ENCODE results near the gene CFAP53.

CFAP53 gene

DNA sequence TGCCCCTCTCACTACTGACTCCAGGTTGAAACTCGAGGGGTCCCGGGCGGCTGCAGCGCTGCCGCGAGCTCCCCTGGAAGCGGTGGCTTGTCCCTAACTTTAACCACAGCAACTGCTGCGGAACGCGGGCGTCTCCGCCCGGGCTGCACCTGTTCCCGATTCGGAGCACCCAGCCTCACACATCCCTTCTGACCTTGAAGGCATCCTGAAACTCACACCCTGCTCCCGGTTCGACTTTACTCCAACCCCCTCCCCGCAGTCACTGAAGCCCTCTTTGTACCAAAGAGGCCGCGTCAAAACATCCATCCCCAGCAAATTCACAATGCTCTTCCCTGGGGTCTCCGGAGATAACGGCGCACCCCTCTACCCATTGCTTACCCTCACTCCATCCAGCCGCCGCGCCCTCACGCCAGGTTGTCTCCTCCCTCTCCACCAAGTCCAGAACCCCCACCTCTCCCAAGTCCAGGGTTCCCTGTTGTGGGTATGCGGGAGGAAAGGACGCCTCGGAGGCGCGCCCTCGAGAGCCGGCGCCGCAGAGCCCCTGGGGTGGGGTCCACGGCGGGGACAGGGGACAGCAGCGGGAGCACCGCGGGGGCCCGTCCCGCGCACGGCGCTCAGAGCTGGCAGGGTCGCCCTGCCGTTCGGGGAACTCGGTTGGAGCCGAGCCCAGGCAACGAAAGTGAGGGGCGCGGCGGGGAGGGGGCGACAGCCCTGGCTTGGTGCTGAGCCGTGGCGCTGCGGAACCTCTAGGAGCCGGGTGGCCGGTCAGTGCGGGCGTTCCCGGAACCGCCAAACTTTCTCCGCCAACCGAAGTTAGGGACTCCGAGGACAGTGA is 72.3 kb downstream of the CFAP53 start:
- DNase-seq = no peak

DNA sequence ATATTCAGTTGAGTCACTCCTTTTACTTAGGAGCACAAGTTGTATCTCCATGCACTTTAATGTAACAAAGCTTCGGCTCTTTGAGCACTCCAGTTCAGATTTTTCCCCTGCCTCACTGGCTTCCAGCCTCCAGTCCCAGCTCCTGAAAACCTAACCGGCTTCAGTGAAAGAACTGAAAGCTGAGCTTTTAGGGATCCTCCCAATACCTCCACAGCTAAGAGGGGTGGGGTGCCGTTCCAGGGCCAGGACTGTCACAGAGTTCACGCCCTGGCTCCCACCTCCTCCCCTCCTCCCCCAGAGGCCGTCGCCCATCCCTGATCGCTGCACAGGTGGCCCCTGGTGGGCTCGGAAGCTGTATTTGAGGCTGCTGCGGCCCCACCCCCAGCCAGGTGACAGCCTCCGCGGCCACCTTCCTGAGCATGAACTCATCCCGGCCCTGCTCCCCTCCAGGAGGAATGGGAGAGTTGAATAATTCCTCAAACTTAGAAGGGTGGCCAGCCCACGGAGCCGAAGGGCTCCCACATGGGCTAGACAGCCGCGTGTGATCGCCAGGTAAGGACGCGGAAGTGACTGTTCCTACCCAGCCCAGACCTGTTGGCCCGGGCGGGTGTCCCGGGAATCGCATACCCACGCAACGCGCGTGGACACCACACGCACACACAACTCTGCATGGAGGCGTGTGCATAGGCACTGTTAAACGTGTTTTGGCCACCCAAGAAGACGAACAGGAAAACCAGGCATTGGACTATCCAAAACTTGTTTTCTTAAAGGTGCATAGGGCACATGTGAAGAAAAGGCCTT is 73.1 kb downstream of the CFAP53 start:
- DNase-seq = no peak

DNA sequence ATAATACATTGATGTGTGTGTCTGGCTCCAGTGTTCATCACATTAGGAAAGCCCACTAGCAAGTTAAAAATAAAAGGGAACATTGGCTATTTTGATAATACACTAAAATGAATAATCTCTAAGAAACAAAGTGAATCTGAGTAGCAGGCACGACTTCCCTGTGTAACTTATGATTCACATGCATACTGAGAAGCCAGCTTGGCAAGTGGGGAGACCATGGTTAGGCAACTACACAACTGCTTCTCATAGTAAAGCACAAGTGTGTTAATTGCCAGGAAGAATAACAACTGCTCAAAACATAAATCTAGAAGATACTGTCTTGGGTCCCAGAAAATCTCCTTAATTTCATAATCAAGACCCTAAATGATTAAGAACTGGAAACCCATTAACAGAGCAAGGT is 75.4 kb downstream of the CFAP53 start:
- no peak for DNase-seq

DNA sequence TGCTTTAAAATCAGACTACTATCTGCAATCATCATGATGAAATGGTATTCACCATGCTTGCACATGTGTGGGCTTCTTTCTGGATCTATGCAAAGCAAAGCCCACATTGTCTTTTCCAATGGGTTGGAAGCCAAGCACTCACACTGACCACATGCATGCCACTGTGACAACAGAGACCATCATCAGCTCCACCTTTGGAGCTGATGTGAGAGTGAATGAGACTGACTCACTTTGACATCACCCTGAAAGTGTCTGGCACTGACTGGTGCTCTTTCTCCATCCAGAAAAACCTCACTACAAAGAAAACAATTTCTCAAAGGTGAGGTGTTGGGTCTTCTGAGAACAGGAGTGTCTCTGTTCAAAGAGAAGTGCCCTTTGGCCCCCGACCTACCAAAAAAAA is 76.1 kb downstream of the CFAP53 start:
- no peak for DNase-seq

DNA sequence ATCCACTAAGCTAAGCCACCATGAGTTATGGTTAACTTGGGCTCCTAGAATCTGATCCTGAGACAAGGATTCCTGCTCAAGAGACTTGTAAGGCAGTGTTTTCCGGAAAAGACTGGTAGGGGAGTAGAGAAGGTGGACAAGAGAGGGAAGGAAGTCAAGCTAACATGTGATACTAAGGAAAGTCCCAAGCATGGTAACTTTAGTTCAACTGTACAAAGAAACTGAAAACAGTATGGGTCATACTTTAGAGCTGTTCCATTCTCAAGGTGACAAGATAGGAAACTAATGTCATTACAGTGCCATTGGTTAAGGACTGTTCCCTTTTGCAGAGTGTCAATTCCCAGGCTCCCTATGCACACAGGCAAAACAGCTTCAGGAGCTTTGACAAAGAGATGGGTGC is 77.1 kb downstream of the CFAP53 start:
- DNase-seq = no peak

DNA sequence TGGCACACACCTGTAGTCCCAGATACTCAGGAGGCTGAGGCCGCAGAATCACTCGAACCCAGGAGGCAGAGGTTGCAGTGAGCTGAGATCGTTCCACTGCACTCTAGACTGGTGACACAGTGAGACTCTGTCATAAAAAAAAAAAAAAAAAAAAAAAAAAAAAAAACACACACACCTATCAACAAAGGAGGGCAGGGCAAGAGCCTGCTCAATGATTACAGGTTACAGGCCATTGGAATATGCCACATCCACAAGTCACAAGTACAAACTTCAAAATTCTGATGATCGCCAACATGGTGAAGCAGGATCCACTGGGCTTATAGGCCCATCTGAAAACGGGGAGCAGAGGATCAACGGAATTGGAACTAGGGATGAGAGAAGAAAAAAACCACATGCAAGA is 77.6 kb downstream of the CFAP53 start:
- no peak for DNase-seq

DNA sequence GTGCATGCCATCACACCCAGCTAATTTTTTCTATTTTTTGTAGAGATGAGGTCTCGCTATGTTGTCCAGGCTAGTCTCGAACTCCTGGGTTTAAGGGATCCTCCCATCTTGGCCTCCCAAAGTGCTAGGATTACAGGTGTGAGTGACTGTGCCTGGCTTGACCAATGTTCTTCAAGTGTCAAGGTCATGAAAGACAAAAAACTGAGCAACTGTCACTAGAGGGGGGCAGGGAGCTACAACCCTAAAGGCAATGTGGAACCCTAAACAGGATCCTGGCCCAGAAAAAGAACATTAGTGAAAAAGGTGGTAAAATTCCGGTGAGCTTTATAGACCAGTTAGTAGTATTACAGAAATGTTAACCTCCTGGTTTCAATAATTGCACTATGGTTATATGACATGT is 78.6 kb downstream of the CFAP53 start:
- DNase-seq = no peak

DNA sequence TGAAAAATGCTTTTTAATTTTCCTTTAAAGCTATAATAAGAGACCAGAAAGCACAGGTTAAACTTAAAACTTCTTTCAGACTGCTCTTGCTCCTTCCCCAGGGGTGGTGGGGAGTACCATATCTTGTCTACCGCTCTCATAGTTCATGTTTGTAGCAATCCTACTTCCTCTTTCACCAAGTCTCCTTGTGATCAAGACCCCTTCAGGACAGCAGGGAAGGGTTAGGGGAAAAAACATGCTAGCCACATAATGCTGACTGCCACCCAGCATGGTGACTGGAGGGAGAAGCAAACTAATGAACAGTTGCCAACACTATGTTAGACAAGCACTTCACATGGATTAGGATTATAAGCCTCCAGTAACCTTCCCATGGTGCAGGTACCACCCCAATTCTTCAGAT is 79.9 kb downstream of the CFAP53 start:
- DNase-seq = no peak

DNA sequence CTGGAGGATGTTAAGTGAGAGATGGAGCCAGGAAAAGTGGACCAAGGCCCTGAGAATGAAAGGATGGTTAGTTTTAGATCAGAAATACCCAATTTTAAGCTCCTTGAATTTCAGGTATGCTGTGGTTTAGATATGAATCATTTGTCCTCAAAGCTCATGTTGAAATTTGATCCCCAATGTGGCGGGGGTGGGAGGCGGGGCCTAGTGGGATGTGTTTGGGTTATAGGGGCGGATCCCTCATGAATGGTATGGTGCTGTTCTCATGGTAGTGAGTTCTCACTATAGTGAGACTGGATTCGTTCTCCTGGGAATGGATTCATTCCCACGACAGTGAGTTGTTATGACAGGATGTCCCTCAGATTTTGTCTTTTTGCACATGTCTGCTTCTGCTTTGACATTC is 82.7 kb downstream of the CFAP53 start:
- DNase-seq = no peak

DNA sequence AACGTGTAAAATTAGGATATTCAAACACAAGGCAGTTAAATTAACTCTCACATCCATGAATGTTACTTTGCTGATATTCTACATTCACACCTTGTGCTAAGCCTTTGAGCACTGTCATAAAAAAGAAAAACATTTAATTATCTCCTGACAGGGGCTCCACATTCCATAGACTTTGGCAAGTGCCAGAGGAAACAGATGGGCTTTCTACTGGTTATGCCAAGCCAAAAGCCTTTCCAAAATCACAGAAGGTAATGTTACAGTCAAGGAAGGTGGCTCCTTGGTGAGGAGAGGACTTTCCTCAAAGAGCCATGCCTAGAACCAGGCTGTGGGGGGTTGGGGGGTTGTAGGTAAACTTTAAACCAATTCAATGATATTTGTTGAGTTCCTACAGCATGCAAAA is 83.8 kb downstream of the CFAP53 start:
- DNase-seq = no peak

DNA sequence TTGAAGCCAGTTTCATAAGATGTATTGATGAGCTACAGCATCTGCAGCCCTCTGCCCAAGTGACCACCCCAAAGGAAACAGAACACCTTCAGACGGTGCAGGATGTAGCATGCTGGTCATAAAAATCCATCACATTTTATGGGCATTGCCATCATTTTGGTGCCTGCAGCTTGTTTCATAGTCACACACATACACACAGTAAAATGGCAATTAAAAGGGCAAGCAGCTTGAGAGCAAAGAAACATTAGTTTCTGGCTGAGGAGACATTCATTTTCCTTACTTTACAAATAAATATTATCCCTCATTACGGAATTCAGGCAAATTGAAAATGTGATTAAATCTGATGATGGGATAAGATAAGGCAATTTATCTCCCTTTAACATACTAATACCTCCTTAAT is 84.7 kb downstream of the CFAP53 start:
- no peak for DNase-seq

DNA sequence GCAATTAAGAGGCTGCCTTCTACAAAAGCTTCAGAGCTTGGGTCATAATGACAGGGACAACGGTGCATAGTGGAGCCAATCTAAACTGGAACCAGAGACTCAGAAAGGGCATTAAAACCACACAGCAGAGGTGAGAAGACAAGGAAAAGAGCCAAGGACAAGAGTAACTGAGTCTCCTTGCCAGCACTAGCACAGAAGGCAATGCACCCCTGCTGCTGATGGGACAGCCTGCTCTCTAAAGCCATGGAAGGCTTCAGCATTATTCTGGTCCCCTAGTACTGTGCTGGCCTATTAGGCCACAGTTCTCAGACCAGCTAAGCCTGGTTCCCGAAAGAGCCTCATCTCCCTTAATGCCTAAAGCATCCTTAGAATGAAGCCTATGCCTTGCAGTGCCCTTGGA is 86.8 kb downstream of the CFAP53 start:
- no peak for DNase-seq

DNA sequence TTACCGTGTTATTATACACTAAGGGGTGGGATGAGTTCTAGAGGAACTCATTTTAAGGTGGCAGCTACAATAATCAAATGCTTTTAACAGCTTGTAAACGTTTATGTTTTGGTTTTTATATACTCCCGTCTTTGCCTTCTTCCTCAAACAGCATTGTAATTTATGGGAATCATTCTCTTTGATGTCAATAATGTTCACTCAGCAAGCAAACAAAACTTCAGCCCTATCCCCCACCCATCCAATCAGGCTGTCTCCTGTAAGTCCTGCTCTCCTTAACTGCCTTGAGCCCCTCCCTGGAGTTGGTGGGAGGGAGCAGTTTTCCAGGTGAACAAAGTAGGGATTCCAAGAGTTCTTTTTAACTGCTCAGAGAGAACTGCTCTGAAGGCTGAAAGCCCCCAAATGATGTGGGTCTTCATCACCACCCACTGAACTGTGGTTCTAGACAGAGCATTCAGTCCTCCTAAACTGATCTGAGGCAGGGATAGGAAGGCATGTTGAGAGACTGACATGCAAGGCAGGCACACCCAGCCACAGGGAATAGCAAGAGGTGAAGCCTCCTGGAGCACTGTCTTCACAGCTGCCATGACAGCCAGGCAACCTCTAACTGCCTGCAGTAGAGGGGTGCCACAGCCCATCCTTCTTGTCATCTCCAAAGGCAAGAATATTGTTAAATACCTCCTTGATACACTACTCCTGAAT is 88.9 kb downstream of the CFAP53 start:
- DNase-seq = no peak
